Esophagus muscularis mucosa (tissue), 4 donors: ENCODE data around the gene PXN. TPM values are rescaled to one million over a fixed set of nuclear protein-coding genes. Genes with fewer than 3 reads are reported as not detected.
A peak's percentile ranks its signal among the peaks of the same experiment; 100 is the strongest.
"Not testable (repeated sequence)": the region's sequence is repeated elsewhere in the genome, so short reads cannot be mapped to it uniquely, and the experiment has no call there.

Experiments used
- DNase-seq: peaks from one replicate; pipeline ENCODE4 v3.0.0-alpha.2; 2017; ENCODE audit errors: extremely low spot score
- H3K27ac ChIP-seq, 4 donors: fragments of 200-600 bp; sonication (generic); replicated peaks in 1 of 4; 1 replicate in 3 of 4; 2 replicates in 1 of 4; pipeline ENCODE4 v1.5.1; 2016 to 2019; ENCODE audit warnings: mild to moderate bottlenecking in 1 of 4
- H3K27me3 ChIP-seq, 4 donors: fragments of 200-600 bp; sonication (generic); one replicate each; pipeline versions ENCODE4 v1.5.1 to v1.6.0; 2016 to 2019
- H3K36me3 ChIP-seq, 4 donors: fragments of 200-600 bp; sonication (generic); one replicate each; pipeline ENCODE4 v1.5.1; 2016 to 2019
- H3K4me1 ChIP-seq, 4 donors: fragments of 200-600 bp; sonication (generic); one replicate each; pipeline ENCODE4 v1.5.1; 2016 to 2019
- H3K4me3 ChIP-seq, 4 donors: fragments of 200-600 bp; sonication (generic); 1 replicate in 2 of 4; 2 replicates in 2 of 4; pipeline ENCODE4 v1.5.1; 2016 to 2019; ENCODE audit warnings: mild to moderate bottlenecking in 4 of 4, moderate library complexity in 1 of 4
- H3K9me3 ChIP-seq, 4 donors: fragments of 200-600 bp; sonication (generic); 1 replicate in 3 of 4; 2 replicates in 1 of 4; pipeline ENCODE4 v1.5.1; 2016 to 2019
- CTCF ChIP-seq, 3 experiments: fragments of 200-600 bp in 2 of 3; fragments of 450-650 bp in 1 of 3; sonication (generic) in 2 of 3; IDR thresholded peaks; one replicate each; pipeline ENCODE4 v1.5.1; 2017 to 2019; ENCODE audit warnings: antibody characterized with exemption in 3 of 3, mild to moderate bottlenecking in 2 of 3, moderate library complexity in 1 of 3
- EP300 ChIP-seq: sonication (generic); formaldehyde crosslinking; IDR thresholded peaks from one replicate; pipeline ENCODE4 v1.6.1; 2017; ENCODE audit warnings: antibody characterized with exemption
- POLR2A ChIP-seq: fragments of 450-650 bp; IDR thresholded peaks from one replicate; pipeline ENCODE4 v1.6.1; 2017; ENCODE audit warnings: antibody characterized with exemption, moderate library complexity, mild to moderate bottlenecking, low read depth
- POLR2AphosphoS5 ChIP-seq, 2 donors: sonication (generic); formaldehyde crosslinking; IDR thresholded peaks; one replicate each; pipeline ENCODE4 v1.6.1; 2017; ENCODE audit warnings: antibody characterized with exemption in 2 of 2
- WGBS: methylation state at CpG from one replicate; pipeline ENCODE4 v1.1.5; 2018; 5-methylcytosine and 5-hydroxymethylcytosine counted together
- intact Hi-C: fragments of 100-400 bp; cut with DNase I; formaldehyde crosslinking; loops from one replicate; pipeline ENCODE4 v1.15.1; 2023
- total RNA-seq, 4 donors: library from RNA; depleted of rRNA; stranded (reverse); fragments of >200 nt; gene quantifications; one replicate each; pipeline versions ENCODE4 v1.1.0 to v1.2.1, GENCODE V29; 2016

Gene PXN
- total RNA-seq, 4 donors from 2014 or later = 51.9 to 89.4 (median 71.9) TPM

- Histone ChIP-seq H3K4me1 (peaks cover 93 to 100% (median 100%) of the 10 kb centered on the region in 4 donors), H3K27ac (peak overlapping the region; percentile 90 to 97 (median 93)), H3K36me3 (peaks cover 0 to 12% (median 10%) of the 10 kb centered on the region in 4 donors), H3K4me3 (no peak overlapping the region), H3K27me3 (no peaks in the 10 kb centered on the region), H3K9me3 (no peaks in the 10 kb centered on the region)
- DNase-seq = no peak
- 76% methylated on average over 8 of the region's 8 CpGs for WGBS
- intact Hi-C loops = no loop called here
- TF ChIP-seq CTCF (IDR thresholded peaks at IDR 0.05) (no peak), EP300 (no peak), POLR2A (no peak), POLR2AphosphoS5 (IDR thresholded peaks at IDR 0.05) (no peak)
These were observed 5.9 kb downstream of the PXN start for GRCh38 chr12:120259418-120260202.

- WGBS = 73% methylated on average over 5 of the region's 5 CpGs
- H3K9me3 ChIP-seq = no peaks in the 10 kb centered on the region
- TF ChIP-seq EP300 = no peak
- no peak for TF ChIP-seq CTCF (IDR thresholded peaks at IDR 0.05)
- no peak for TF ChIP-seq POLR2A
- no peak for TF ChIP-seq POLR2AphosphoS5 (IDR thresholded peaks at IDR 0.05)
- peaks cover 0 to 12% (median 10%) of the 10 kb centered on the region in 4 donors for H3K36me3 ChIP-seq
- DNase-seq = no peak
- H3K4me1 ChIP-seq = peaks cover 99 to 100% (median 100%) of the 10 kb centered on the region in 4 donors
- H3K4me3 ChIP-seq = no peak overlapping the region
- peak overlapping the region; percentile 90 to 97 (median 93) for H3K27ac ChIP-seq
- H3K27me3 ChIP-seq = no peaks in the 10 kb centered on the region
- intact Hi-C loops = no loop called here
These were observed 7.1 kb downstream of the PXN start for GRCh38 chr12:120258323-120258896.

GRCh38 chr12:120257041-120257821 is 8.3 kb downstream of the PXN start:
- peaks cover 99 to 100% (median 100%) of the 10 kb centered on the region in 4 donors for H3K4me1 ChIP-seq
- 12% methylated on average over 9 of the region's 9 CpGs for WGBS
- intact Hi-C loops = no loop called here
- DNase-seq = no peak
- H3K9me3 ChIP-seq = no peaks in the 10 kb centered on the region
- peaks cover 0 to 12% (median 10%) of the 10 kb centered on the region in 4 donors for H3K36me3 ChIP-seq
- H3K27me3 ChIP-seq = no peaks in the 10 kb centered on the region
- no peak for TF ChIP-seq EP300
- no peak for TF ChIP-seq POLR2A
- TF ChIP-seq POLR2AphosphoS5 (IDR thresholded peaks at IDR 0.05) = peak; percentile 83 to 87
- peak in 2 of 3 experiments; percentile 8 for TF ChIP-seq CTCF (IDR thresholded peaks at IDR 0.05)
- H3K27ac ChIP-seq = peak overlapping the region; percentile 90 to 97 (median 93)
- peak overlapping the region in 3 of 4 donors; percentile 17 to 34 (median 30) for H3K4me3 ChIP-seq

- peak overlapping the region; percentile 90 to 97 (median 93) for H3K27ac ChIP-seq
- no peak overlapping the region for H3K4me3 ChIP-seq
- no peak for DNase-seq
- WGBS = 76% methylated on average over 7 of the region's 7 CpGs
- H3K9me3 ChIP-seq = no peaks in the 10 kb centered on the region
- peaks cover 0 to 12% (median 5%) of the 10 kb centered on the region in 4 donors for H3K36me3 ChIP-seq
- H3K27me3 ChIP-seq = no peaks in the 10 kb centered on the region
- TF ChIP-seq POLR2AphosphoS5 (IDR thresholded peaks at IDR 0.05) (peak in 1 of 2 donors; percentile 25), CTCF (IDR thresholded peaks at IDR 0.05) (peak in 1 of 3 experiments; percentile 7), POLR2A (no peak)
- H3K4me1 ChIP-seq = peaks cover 99 to 100% (median 100%) of the 10 kb centered on the region in 4 donors
- intact Hi-C loops = no loop called here
These were observed 10.7 kb downstream of the PXN start for GRCh38 chr12:120254809-120255208.

GRCh38 chr12:120253313-120253712 is 12.2 kb downstream of the PXN start:
- H3K36me3 ChIP-seq = peaks cover 0 to 12% (median 5%) of the 10 kb centered on the region in 4 donors
- H3K9me3 ChIP-seq, H3K27me3 ChIP-seq, DNase-seq, intact Hi-C loops, H3K4me3 ChIP-seq: not testable (repeated sequence)
- peaks cover 99 to 100% (median 100%) of the 10 kb centered on the region in 4 donors for H3K4me1 ChIP-seq
- WGBS = 64% methylated on average over 6 of the region's 6 CpGs
- peak overlapping the region; percentile 90 to 97 (median 93) for H3K27ac ChIP-seq
